ENCODE measurements around the gene PDIA2.

PDIA2 gene, protein sequence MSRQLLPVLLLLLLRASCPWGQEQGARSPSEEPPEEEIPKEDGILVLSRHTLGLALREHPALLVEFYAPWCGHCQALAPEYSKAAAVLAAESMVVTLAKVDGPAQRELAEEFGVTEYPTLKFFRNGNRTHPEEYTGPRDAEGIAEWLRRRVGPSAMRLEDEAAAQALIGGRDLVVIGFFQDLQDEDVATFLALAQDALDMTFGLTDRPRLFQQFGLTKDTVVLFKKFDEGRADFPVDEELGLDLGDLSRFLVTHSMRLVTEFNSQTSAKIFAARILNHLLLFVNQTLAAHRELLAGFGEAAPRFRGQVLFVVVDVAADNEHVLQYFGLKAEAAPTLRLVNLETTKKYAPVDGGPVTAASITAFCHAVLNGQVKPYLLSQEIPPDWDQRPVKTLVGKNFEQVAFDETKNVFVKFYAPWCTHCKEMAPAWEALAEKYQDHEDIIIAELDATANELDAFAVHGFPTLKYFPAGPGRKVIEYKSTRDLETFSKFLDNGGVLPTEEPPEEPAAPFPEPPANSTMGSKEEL

DNA sequence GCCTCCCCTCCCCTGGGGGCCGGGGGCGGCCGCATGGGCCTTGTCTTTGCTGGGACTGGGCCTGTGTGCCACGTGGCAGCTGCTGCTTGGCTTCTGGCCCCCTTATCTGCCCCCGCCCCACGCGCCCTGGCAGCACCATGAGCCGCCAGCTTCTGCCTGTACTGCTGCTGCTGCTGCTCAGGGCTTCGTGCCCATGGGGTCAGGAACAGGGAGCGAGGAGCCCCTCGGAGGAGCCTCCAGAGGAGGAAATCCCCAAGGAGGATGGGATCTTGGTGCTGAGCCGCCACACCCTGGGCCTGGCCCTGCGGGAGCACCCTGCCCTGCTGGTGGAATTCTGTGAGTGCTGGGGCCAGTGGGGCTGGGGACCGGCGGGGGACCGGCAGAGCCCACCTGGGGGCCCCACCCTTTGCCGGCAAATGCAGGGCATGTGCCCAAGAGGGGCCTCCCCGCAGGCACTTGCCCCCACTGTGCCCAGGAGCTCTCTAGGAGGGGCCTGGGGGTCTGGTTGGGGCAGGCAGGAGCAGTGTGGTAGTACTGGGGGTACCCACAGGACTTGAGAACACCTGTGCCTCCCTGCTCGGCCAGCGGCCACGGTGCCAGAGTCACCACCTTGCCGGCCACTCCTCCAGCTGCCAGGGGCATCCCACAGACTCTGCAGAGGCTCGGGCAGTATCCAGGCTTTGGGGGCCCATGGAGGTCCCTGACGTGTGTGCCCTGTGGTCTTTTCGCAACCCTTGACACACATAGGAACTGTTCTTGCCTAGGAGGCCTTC lies at the start of gene PDIA2:
Gene PDIA2 (plus strand): TSS at position 132 of the 773 bp plus-strand sequence. CDS start 6 bp downstream, at position 138.
- ATAC-seq (ENCODE audit: low read depth) (no peak), DNase-seq (ENCODE audit: low spot score) (no peak)
- Histone ChIP-seq H3K4me3 (ENCODE audit: severe bottlenecking) (no peak within 1 kb of the TSS), H3K9me3 (ENCODE audit: severe bottlenecking) (no peaks in the 10 kb centered on the region), H3K27ac (ENCODE audit: poor library complexity, severe bottlenecking) (no peak within 1 kb of the TSS), H3K36me3 (ENCODE audit: low read depth) (peaks cover 11% of the 10 kb centered on the region), H3K4me1 (ENCODE audit: insufficient read depth, poor library complexity, severe bottlenecking) (no peaks in the 10 kb centered on the region), H3K27me3 (ENCODE audit: insufficient read depth, poor library complexity, severe bottlenecking) (peaks cover 24% of the 10 kb centered on the region)
- TF ChIP-seq CTCF (IDR thresholded peaks at IDR 0.05; ENCODE audit: poor library complexity, severe bottlenecking) = no peak

GRCh38 chr16:234468-235305 lies 48.3 kb upstream of the PDIA2 start, which contains the start of gene FAM234A:
FAM234A (plus strand) TSS chr16:234821; CDS start chr16:254414, 19,593 bp downstream.
- Histone ChIP-seq H3K27me3 (ENCODE audit: insufficient read depth, poor library complexity, severe bottlenecking) (no peaks in the 10 kb centered on the region), H3K27ac (ENCODE audit: poor library complexity, severe bottlenecking) (peak within 1 kb of the TSS; percentile 80), H3K4me3 (ENCODE audit: severe bottlenecking) (peak within 1 kb of the TSS; percentile 89), H3K36me3 (ENCODE audit: low read depth) (no peaks in the 10 kb centered on the region), H3K9me3 (ENCODE audit: severe bottlenecking) (no peaks in the 10 kb centered on the region), H3K4me1 (ENCODE audit: insufficient read depth, poor library complexity, severe bottlenecking) (peaks cover 2% of the 10 kb centered on the region)
- peak; percentile 70 for TF ChIP-seq CTCF (IDR thresholded peaks at IDR 0.05; ENCODE audit: poor library complexity, severe bottlenecking)
- DNase-seq (ENCODE audit: low spot score) = peak; percentile 91
- peak; percentile 79 for ATAC-seq (ENCODE audit: low read depth)

GRCh38 chr16:239948-240277 lies 43.1 kb upstream of the PDIA2 start:
- no peak for TF ChIP-seq CTCF (IDR thresholded peaks at IDR 0.05; ENCODE audit: poor library complexity, severe bottlenecking)
- no peaks in the 10 kb centered on the region for H3K27me3 ChIP-seq (ENCODE audit: insufficient read depth, poor library complexity, severe bottlenecking)
- ATAC-seq (ENCODE audit: low read depth) (no peak), DNase-seq (ENCODE audit: low spot score) (no peak)
- H3K27ac ChIP-seq (ENCODE audit: poor library complexity, severe bottlenecking) = no peak overlapping the region
- no peak overlapping the region for H3K4me3 ChIP-seq (ENCODE audit: severe bottlenecking)
- no peaks in the 10 kb centered on the region for H3K9me3 ChIP-seq (ENCODE audit: severe bottlenecking)
- no peaks in the 10 kb centered on the region for H3K36me3 ChIP-seq (ENCODE audit: low read depth)
- H3K4me1 ChIP-seq (ENCODE audit: insufficient read depth, poor library complexity, severe bottlenecking) = no peaks in the 10 kb centered on the region

DNA sequence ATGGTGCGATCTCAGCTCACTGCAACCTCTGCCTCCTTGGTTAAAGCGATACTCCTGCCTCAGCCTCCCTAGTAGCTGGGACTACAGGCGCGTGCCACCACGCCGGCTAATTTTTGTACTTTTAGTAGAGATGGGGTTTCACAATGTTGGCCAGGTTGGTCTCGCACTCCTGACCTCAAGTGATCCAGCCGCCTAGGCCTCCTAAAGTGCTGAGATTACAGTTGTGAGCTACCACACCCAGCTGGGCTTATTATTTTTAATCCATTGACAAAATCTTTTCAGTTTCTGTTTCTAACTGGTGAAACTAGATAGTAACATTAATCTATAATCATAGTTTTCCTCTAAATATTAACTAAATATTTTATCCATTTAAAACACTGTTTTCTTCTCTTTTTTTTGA lies 42.4 kb upstream of the PDIA2 start:
- no peak for TF ChIP-seq CTCF (IDR thresholded peaks at IDR 0.05; ENCODE audit: poor library complexity, severe bottlenecking)
- Histone ChIP-seq H3K4me3 (ENCODE audit: severe bottlenecking) (no peak overlapping the region), H3K4me1 (ENCODE audit: insufficient read depth, poor library complexity, severe bottlenecking) (no peaks in the 10 kb centered on the region), H3K9me3 (ENCODE audit: severe bottlenecking) (no peaks in the 10 kb centered on the region), H3K36me3 (ENCODE audit: low read depth) (no peaks in the 10 kb centered on the region), H3K27me3 (ENCODE audit: insufficient read depth, poor library complexity, severe bottlenecking) (no peaks in the 10 kb centered on the region), H3K27ac (ENCODE audit: poor library complexity, severe bottlenecking) (no peak overlapping the region)
- DNase-seq (ENCODE audit: low spot score) (no peak), ATAC-seq (ENCODE audit: low read depth) (no peak)
